Bronchial epithelial cell (primary cell): ENCODE results near the gene MAP3K9. TPM values are rescaled to one million over a fixed set of nuclear protein-coding genes. Genes with fewer than 3 reads are reported as not detected.

Experiments used
- DNase-seq: peaks from one replicate; pipeline ENCODE4 v3.0.0-alpha.2; 2010; ENCODE audit warnings: low read depth
- FAIRE-seq: peaks from 2 replicates; lab custom pipeline; 2011; peaks lifted over from hg19 to GRCh38; lab: Jason Lieb, UNC
- H3K27me3 ChIP-seq: 2 replicates; pipeline ENCODE4 v1.5.1; 2011; ENCODE audit warnings: low read length; ENCODE audit not compliant: control insufficient read depth, insufficient read depth
- H3K36me3 ChIP-seq: 2 replicates; pipeline ENCODE4 v1.5.1; 2011; ENCODE audit warnings: low read length; ENCODE audit not compliant: control insufficient read depth, insufficient read depth
- H3K4me3 ChIP-seq: 2 replicates; pipeline ENCODE4 v1.5.1; 2011; ENCODE audit warnings: mild to moderate bottlenecking, low read depth, low read length, control low read depth
- total RNA-seq: library from RNA; depleted of rRNA; stranded (reverse); fragments of >200 nt; gene quantifications from 2 replicates; pipeline ENCODE4 v1.2.1, GENCODE V29; 2014
- TF ChIP-seq, protein P1 (sequence below): IDR thresholded peaks from 2 replicates; pipeline ENCODE4 v1.5.1; 2011; ENCODE audit warnings: mild to moderate bottlenecking, moderate library complexity, low read length, control low read depth, inconsistent platforms; ENCODE audit not compliant: insufficient read depth, severe bottlenecking

MAP3K9 gene
- total RNA-seq, 1 donor from 2014 or later = 11.6 TPM

GRCh38 chr14:70713096-70713495 is 96.2 kb downstream of the MAP3K9 start:
- TF ChIP-seq, protein P1, sequence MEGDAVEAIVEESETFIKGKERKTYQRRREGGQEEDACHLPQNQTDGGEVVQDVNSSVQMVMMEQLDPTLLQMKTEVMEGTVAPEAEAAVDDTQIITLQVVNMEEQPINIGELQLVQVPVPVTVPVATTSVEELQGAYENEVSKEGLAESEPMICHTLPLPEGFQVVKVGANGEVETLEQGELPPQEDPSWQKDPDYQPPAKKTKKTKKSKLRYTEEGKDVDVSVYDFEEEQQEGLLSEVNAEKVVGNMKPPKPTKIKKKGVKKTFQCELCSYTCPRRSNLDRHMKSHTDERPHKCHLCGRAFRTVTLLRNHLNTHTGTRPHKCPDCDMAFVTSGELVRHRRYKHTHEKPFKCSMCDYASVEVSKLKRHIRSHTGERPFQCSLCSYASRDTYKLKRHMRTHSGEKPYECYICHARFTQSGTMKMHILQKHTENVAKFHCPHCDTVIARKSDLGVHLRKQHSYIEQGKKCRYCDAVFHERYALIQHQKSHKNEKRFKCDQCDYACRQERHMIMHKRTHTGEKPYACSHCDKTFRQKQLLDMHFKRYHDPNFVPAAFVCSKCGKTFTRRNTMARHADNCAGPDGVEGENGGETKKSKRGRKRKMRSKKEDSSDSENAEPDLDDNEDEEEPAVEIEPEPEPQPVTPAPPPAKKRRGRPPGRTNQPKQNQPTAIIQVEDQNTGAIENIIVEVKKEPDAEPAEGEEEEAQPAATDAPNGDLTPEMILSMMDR = no peak
- Histone ChIP-seq H3K27me3 (no peaks in the 10 kb centered on the region), H3K36me3 (no peaks in the 10 kb centered on the region), H3K4me3 (no peak overlapping the region)
- no peak for DNase-seq
- FAIRE-seq = no peak

DNA sequence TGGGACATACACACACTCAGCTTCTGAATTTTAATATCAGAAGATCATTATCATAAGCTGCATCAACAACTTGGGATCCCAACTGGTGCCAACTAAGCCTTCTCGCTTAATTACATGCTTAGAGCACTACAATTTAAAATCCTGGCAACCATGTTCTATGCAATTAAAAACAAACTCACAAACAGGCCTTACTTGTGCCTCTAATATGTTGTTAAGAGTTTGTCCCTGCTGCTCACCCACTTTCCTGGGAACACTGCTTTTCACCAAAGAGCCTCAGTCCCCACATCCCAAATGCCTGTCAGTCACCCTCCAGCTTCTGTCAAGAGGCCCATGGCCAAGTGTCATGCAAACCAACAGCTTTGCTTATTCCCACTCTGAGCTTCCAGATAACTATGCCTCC is 97.9 kb downstream of the MAP3K9 start:
- DNase-seq (no peak), FAIRE-seq (no peak)

DNA sequence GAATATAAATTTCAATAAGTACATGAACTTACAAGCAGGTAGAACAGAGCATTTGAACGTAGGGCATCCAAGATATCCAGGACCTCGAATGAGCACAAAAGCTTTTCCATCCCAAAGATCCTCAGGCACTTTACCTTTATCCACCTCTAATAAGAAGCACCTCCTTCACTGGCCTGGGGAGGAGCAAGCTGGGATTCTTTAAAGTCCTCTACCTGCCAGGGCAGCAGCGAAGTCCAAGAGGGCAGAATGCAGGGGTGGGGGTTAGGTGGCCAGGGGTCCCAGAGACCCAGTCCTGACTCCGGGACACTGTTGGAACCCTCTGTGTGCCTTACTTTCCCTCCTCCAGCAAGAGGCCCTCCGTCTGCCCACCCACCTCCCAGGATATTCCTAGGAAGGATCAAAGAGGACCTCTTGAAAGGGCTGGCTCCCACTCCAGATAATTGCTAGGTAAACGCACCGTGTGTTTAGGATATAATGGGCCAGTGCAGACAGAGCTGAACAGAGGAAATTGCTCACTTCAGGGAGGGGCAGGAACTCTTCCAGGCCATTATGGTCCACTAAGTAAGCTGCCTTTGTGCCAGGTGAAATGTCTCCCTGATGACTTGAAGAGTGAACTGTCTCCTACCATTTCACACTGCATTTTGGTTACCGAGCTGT is 99.5 kb downstream of the MAP3K9 start:
- no peak overlapping the region for H3K4me3 ChIP-seq
- peak; percentile 91 for FAIRE-seq
- TF ChIP-seq, protein P1 = no peak
- peak; percentile 81 for DNase-seq
- H3K27me3 ChIP-seq = no peaks in the 10 kb centered on the region
- H3K36me3 ChIP-seq = no peaks in the 10 kb centered on the region

More for the DNA sequence above, 97.9 kb downstream of the MAP3K9 start:
- Histone ChIP-seq H3K27me3 (no peaks in the 10 kb centered on the region), H3K36me3 (no peaks in the 10 kb centered on the region), H3K4me3 (no peak overlapping the region)
- TF ChIP-seq, protein P1 = no peak

DNA sequence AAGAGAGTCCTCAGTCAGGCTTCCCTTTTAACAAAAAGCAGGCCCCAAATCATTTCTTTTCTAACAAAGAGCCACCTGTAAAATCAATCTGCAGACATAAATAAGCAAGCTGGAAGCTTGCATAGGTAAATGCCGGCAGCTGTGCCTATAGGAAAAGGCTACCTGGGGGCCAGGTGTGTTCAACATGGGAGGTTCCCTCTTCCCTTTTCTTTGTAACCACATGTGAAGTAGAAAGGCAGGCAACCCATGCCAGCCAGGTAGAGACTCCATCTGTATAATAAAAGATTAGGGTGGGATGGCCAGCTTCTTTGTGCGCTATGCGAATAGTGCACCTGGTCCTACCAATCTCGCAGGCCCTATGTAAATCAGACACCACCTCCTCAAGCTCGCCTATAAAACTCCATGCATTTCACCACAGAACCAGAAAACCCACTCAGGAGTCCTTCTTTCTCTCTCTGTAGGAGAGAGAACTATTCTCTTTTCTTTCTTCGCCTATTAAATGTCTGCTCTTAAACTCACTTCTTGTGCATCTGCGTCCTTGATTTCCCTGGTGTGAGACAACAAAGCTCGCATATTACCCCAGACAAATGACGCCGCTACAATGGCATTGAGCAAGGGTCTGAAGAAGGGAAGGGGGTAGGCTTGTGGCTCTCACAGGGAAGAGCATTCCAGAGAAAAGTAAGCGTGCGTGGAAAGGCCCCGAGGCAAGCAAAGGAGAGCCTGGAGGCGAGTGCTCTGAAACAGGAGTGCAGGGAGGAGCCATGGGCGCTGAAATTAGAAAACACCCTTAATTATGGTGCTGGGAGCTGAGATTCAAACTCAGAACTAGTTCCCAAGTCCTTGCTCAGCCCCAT is 100.4 kb downstream of the MAP3K9 start:
- no peaks in the 10 kb centered on the region for H3K27me3 ChIP-seq
- TF ChIP-seq, protein P1 = no peak
- DNase-seq (no peak), FAIRE-seq (no peak)
- H3K36me3 ChIP-seq = no peaks in the 10 kb centered on the region
- no peak overlapping the region for H3K4me3 ChIP-seq

DNA sequence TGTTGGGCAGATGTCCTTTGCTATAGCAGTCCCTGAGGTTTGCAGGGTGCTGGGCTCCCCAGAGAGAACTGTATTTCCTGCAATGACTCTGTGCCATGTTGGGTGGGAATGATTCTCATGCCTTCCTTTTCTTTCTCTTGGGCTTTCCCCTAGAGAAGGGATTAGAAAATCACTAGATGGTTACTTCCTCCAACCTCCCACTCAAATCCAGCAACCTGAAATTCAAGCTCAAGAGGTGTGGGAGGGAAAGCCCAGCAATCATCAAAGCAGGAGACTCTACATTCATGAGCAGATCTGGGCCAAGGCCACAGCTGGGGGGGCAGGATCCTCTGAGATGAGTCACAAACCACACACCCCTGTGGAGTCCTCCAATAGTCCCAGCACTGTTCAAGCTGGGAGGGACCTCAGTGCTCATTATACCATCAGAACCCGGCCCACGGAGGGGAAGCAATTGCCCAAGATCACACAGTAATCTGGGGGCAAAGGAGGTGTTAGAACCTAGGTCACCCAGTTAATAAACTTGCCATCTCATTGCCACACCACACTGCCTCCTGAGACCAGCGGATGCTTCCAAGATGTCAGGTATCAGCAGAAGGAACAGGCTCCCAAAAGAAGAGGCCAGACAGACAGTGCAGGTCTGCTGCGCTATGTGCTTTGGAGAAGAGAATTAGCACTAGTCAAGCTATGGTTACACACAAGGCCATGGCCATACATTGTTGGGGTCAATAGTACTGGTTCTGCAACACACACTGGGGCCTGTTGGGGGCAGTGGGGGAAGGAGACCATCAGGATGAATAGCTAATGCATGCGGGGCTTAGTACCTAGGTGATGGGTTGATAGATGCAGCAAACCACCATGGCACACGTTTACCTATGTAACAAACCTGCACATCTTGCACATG is 101.9 kb downstream of the MAP3K9 start:
- H3K4me3 ChIP-seq = no peak overlapping the region
- no peaks in the 10 kb centered on the region for H3K27me3 ChIP-seq
- TF ChIP-seq, protein P1 = no peak
- FAIRE-seq (peak; percentile 18), DNase-seq (peak; percentile 94)
- no peaks in the 10 kb centered on the region for H3K36me3 ChIP-seq
